SH-SY5Y (cell line): ENCODE data around the gene FLYWCH1.

Source experiments
- GATA2 ChIP-seq: IDR thresholded peaks from 2 replicates; pipeline ENCODE4 v1.6.1; 2011; ENCODE audit warnings: mild to moderate bottlenecking, low read depth, low read length
- GATA3 ChIP-seq: IDR thresholded peaks from 2 replicates; pipeline ENCODE4 v1.6.1; 2011; ENCODE audit warnings: low read depth, mild to moderate bottlenecking, low read length, moderate library complexity

FLYWCH1 gene

GRCh38 chr16:2986623-2987188 is 75.0 kb downstream of the FLYWCH1 start:
- no peak for TF ChIP-seq GATA3
- no peak for TF ChIP-seq GATA2

- no peak for TF ChIP-seq GATA2
Measured at GRCh38 chr16:2987286-2987685, 75.6 kb downstream of the FLYWCH1 start.

- TF ChIP-seq GATA3 (no peak), GATA2 (no peak)
Measured at GRCh38 chr16:2987833-2988232, 76.1 kb downstream of the FLYWCH1 start.

GRCh38 chr16:2988590-2989099 is 76.9 kb downstream of the FLYWCH1 start:
- TF ChIP-seq GATA2 (no peak), GATA3 (no peak)

DNA sequence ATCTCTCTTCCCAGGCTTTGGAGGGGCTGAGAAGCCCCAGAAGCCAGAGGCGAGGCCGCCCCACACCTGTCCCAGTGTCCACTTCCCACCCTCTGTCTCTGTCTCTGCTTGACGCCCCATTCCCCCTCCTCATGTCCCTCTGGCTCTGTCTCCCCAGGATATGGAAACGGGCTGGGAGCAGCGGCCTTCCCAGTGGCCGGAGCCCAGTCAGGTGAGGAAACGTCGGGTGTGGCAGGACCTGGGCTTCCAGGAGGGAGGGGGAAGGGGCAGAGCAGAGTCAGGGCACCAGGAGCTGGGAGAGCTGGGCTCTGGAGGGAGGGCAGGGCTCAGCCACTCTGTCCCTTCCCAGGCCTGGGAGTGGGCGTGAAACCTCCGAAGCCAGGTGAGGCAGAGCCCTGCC is 79.2 kb downstream of the FLYWCH1 start:
- no peak for TF ChIP-seq GATA3

GRCh38 chr16:2991566-2992261 is 80.0 kb downstream of the FLYWCH1 start:
- TF ChIP-seq GATA2: no peak
- no peak for TF ChIP-seq GATA3

GRCh38 chr16:2992383-2993081 is 80.8 kb downstream of the FLYWCH1 start:
- TF ChIP-seq GATA2 (no peak), GATA3 (no peak)

- TF ChIP-seq GATA2: no peak
- no peak for TF ChIP-seq GATA3
Measured at GRCh38 chr16:2996298-2996697, 84.6 kb downstream of the FLYWCH1 start.

- TF ChIP-seq GATA3: no peak
- no peak for TF ChIP-seq GATA2
Measured at GRCh38 chr16:2999929-3000328, 88.2 kb downstream of the FLYWCH1 start.

DNA sequence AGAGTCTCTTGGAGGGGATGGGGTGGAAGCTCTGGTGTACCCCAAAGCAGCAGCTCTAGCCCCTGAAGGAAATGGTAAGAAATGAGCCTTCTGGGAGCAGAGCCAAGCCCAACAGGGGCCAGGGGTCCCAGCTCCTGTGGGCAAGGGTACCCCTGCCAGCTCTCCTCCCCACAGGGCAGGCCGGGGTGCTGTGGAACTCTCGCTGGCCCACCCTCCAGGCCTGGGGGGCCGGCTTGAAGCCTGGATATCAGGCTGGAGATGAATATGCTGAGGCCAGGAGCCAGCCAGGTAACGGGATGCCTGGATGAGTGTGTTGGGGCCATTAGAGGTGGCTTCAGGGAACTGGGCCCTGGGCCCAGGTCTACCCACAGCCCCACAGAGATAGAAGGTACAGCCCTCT is 88.8 kb downstream of the FLYWCH1 start:
- TF ChIP-seq GATA3: no peak
- TF ChIP-seq GATA2: no peak
